ENCODE measurements around the gene ZNF180. TPM values are rescaled to one million over a fixed set of nuclear protein-coding genes. Genes with fewer than 3 reads are reported as not detected.

Gene ZNF180
- total RNA-seq, 1 experiment from 2014 or later, result 4.4 TPM

DNA sequence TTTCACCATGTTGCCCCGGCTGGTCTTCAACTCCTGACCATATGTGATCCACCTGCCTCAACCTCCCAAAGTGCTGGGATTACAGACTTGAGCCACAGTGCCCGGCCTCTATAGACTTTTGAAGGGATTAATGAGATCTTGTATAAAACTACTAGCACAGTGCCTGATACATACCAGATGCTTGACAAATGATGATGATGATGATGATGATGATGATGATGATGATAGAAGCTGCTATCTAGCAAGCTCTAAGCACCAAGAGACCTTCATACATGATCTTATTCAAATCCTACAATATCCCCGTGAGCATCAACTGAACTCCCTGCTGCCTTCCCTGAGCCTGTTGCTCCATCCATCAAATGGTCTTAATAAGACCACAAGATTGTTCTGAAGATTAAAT, 14.7 kb upstream of the ZNF180 start:
- Mint-ChIP-seq H3K27me3 (ENCODE audit: insufficient read depth, unreplicated experiment) (peaks cover 19% of the 10 kb centered on the region), H3K36me3 (ENCODE audit: insufficient read depth, unreplicated experiment) (no peaks in the 10 kb centered on the region), H3K27ac (ENCODE audit: low read depth, unreplicated experiment) (no peak overlapping the region), H3K4me1 (ENCODE audit: insufficient read depth, unreplicated experiment) (no peaks in the 10 kb centered on the region), H3K9me3 (ENCODE audit: unreplicated experiment) (no peaks in the 10 kb centered on the region), H3K4me3 (ENCODE audit: unreplicated experiment) (no peak overlapping the region)
- ChIA-PET CTCF (interaction anchor here (0.6 kb wide), 1 partner anchor 122 kb away, joined by 6 read pairs; no protein-coding TSS in a partner anchor), POLR2A (no interaction called here)
- no TSS peak for BruUV-seq (replicated peaks)
- intact Hi-C loops (cut with micrococcal nuclease), result no loop called here
- DNase-seq (ENCODE audit: unreplicated experiment), result no peak
- TF ChIP-seq, protein P1, sequence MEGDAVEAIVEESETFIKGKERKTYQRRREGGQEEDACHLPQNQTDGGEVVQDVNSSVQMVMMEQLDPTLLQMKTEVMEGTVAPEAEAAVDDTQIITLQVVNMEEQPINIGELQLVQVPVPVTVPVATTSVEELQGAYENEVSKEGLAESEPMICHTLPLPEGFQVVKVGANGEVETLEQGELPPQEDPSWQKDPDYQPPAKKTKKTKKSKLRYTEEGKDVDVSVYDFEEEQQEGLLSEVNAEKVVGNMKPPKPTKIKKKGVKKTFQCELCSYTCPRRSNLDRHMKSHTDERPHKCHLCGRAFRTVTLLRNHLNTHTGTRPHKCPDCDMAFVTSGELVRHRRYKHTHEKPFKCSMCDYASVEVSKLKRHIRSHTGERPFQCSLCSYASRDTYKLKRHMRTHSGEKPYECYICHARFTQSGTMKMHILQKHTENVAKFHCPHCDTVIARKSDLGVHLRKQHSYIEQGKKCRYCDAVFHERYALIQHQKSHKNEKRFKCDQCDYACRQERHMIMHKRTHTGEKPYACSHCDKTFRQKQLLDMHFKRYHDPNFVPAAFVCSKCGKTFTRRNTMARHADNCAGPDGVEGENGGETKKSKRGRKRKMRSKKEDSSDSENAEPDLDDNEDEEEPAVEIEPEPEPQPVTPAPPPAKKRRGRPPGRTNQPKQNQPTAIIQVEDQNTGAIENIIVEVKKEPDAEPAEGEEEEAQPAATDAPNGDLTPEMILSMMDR (IDR thresholded peaks at IDR 0.05; ENCODE audit: unreplicated experiment), result no peak

DNA sequence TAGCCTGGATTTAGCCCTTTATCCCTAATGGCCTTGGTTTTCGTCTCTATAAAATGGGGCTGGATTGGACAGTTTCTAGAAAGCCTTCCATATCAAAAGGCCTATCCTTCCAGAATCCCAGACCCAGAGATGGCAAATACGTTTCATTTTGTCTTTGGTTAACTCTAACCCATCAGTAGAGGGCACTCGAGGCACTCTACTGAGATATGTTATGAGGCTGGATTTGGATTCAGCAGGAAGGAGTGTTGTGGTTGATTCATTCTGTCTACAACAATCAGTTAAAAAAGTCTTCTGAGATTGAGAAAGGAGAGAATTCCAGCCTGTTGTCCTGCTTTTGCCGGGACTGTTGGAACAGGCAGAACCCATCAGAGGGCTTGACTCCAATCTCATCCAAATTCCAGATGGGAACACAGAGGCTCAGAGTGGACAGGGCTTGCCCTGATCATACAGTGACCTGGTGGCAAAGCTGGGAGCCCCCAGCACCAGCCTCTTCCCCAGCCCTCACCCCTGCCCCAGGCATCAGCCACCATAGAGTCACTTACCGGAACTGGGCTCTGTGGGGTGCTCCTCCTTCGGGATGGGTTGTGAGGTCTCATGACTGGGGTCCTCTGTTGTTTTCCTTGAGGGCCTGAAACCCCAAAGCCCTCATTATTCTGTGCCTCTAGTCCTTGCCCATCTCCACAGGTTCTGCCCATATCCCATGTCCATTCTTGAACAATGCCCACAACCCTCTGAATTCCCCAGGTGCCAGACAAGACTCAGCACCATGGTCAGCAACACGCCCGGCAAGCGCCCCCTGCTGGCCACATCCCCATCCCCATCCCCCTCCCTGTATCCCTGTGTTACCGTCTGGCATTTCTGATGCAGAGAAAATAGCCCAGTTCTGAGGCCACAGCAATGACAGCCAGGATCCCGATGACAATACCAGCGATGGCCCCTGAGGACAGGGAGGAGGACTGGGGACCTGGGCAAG, 12.3 kb upstream of the ZNF180 start:
- peaks cover 43% of the 10 kb centered on the region for H3K27me3 Mint-ChIP-seq (ENCODE audit: insufficient read depth, unreplicated experiment)
- intact Hi-C loops (cut with micrococcal nuclease), result loop anchor here (2.0 kb wide), 1 partner anchor 70 kb away; no protein-coding TSS in a partner anchor
- ChIA-PET CTCF (interaction anchor here (0.7 to 3.3 kb wide), 7 partner anchors 11 to 58 kb away, joined by 3 to 16 read pairs (median 3); no protein-coding TSS in a partner anchor), POLR2A (no interaction called here)
- TF ChIP-seq, protein P1 (IDR thresholded peaks at IDR 0.05; ENCODE audit: unreplicated experiment), result peak; percentile 45
- H3K36me3 Mint-ChIP-seq (ENCODE audit: insufficient read depth, unreplicated experiment), result no peaks in the 10 kb centered on the region
- no peak overlapping the region for H3K27ac Mint-ChIP-seq (ENCODE audit: low read depth, unreplicated experiment)
- BruUV-seq (replicated peaks), result no TSS peak
- no peak overlapping the region for H3K4me3 Mint-ChIP-seq (ENCODE audit: unreplicated experiment)
- H3K9me3 Mint-ChIP-seq (ENCODE audit: unreplicated experiment), result peaks cover 13% of the 10 kb centered on the region
- no peaks in the 10 kb centered on the region for H3K4me1 Mint-ChIP-seq (ENCODE audit: insufficient read depth, unreplicated experiment)
- peak; percentile 67 for DNase-seq (ENCODE audit: unreplicated experiment)

DNA sequence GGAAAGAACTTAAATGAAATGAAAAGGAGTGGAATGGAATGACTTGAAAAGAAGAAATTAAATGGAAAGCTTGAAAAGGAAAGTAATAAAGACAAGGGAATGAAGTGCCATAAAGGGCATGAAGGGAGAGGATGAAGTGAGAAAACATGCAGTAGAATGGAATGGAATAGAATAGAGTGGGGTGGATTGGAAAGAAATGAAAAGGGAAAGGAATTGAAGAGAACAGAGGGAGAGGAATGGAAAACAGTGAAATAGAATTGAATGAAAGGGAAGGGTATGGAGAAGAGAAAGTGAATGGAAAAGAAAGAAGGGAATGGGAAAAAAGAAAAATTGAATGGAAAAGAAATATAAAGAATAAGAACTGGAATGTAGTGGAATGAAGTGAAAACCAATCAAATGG, 9.2 kb upstream of the ZNF180 start:
- CTCF ChIA-PET, result interaction anchor here (0.6 kb wide), 1 partner anchor 148 kb away, joined by 3 read pairs; no protein-coding TSS in a partner anchor
- POLR2A ChIA-PET, result no interaction called here
- no TSS peak for BruUV-seq (replicated peaks)
- H3K27me3 Mint-ChIP-seq (ENCODE audit: insufficient read depth, unreplicated experiment), result peaks cover 61% of the 10 kb centered on the region
- H3K9me3 Mint-ChIP-seq (ENCODE audit: unreplicated experiment), result peaks cover 23% of the 10 kb centered on the region
- intact Hi-C loops (cut with micrococcal nuclease), result loop anchor here (10.0 kb wide), 1 partner anchor 345 kb away; the partner anchor contains the start of gene ZNF226
- no peak overlapping the region for H3K4me3 Mint-ChIP-seq (ENCODE audit: unreplicated experiment)
- H3K4me1 Mint-ChIP-seq (ENCODE audit: insufficient read depth, unreplicated experiment), result no peaks in the 10 kb centered on the region
- TF ChIP-seq, protein P1 (IDR thresholded peaks at IDR 0.05; ENCODE audit: unreplicated experiment), result no peak
- DNase-seq (ENCODE audit: unreplicated experiment), result no peak
- H3K27ac Mint-ChIP-seq (ENCODE audit: low read depth, unreplicated experiment), result no peak overlapping the region
- H3K36me3 Mint-ChIP-seq (ENCODE audit: insufficient read depth, unreplicated experiment), result peaks cover 10% of the 10 kb centered on the region

GRCh38 chr19:44499559-44499958, 763 bp downstream of the ZNF180 start:
- Mint-ChIP-seq H3K27me3 (ENCODE audit: insufficient read depth, unreplicated experiment) (no peaks in the 10 kb centered on the region), H3K4me3 (ENCODE audit: unreplicated experiment) (peak overlapping the region; percentile 97), H3K9me3 (ENCODE audit: unreplicated experiment) (peaks cover 25% of the 10 kb centered on the region), H3K4me1 (ENCODE audit: insufficient read depth, unreplicated experiment) (peaks cover 19% of the 10 kb centered on the region), H3K27ac (ENCODE audit: low read depth, unreplicated experiment) (peak overlapping the region; percentile 89), H3K36me3 (ENCODE audit: insufficient read depth, unreplicated experiment) (peaks cover 46% of the 10 kb centered on the region)
- ChIA-PET POLR2A (interaction anchor here (0.6 to 2.0 kb wide), 9 partner anchors 8 to 984 kb away, joined by 3 to 8 read pairs (median 4); partner anchors contain the start of genes ZNF225, ZNF227 and ZNF235), CTCF (interaction anchor here (1.1 kb wide), 1 partner anchor 89 kb away, joined by 3 read pairs; no protein-coding TSS in a partner anchor)
- no TSS peak for BruUV-seq (replicated peaks)
- TF ChIP-seq, protein P1 (IDR thresholded peaks at IDR 0.05; ENCODE audit: unreplicated experiment), result no peak
- DNase-seq (ENCODE audit: unreplicated experiment), result no peak
- intact Hi-C loops (cut with micrococcal nuclease), result no loop called here

Measured in MCF 10A (cell line).